ENCODE data around the gene UGT1A10. TPM values are rescaled to one million over a fixed set of nuclear protein-coding genes. Genes with fewer than 3 reads are reported as not detected.

The UGT1A10 gene
- total RNA-seq, 6 experiments from 2014 or later = not detected

DNA sequence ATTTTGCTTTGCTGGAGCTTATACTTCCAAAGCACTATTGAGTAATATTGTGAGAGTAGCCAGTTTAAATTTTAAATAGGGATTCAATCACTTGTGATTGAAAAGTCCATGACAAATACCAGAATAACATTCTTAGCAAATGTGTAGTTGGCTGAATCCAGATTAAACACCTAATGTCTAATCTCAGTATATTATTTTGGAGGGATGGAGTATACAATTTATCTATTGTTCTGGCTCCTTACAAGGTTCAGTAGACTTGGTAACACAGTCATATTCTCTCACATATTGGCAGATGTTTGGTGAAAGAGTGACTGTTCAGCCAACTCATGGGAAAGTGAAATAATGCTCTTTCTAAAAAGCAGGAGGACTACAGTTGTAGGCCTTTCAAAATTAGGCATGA lies 37.6 kb downstream of the UGT1A10 start:
- DNase-seq = no peak
- peaks cover under 1% of the 10 kb centered on the region; the same call in 1 of the 2 replicates for H3K9me3 Mint-ChIP-seq
- no peaks in the 10 kb centered on the region for H3K4me1 Mint-ChIP-seq (ENCODE audit: low read depth)
- H3K27ac Mint-ChIP-seq = no peak overlapping the region
- H3K27me3 Mint-ChIP-seq (ENCODE audit: insufficient read depth) = no peaks in the 10 kb centered on the region
- TF ChIP-seq, protein P1, sequence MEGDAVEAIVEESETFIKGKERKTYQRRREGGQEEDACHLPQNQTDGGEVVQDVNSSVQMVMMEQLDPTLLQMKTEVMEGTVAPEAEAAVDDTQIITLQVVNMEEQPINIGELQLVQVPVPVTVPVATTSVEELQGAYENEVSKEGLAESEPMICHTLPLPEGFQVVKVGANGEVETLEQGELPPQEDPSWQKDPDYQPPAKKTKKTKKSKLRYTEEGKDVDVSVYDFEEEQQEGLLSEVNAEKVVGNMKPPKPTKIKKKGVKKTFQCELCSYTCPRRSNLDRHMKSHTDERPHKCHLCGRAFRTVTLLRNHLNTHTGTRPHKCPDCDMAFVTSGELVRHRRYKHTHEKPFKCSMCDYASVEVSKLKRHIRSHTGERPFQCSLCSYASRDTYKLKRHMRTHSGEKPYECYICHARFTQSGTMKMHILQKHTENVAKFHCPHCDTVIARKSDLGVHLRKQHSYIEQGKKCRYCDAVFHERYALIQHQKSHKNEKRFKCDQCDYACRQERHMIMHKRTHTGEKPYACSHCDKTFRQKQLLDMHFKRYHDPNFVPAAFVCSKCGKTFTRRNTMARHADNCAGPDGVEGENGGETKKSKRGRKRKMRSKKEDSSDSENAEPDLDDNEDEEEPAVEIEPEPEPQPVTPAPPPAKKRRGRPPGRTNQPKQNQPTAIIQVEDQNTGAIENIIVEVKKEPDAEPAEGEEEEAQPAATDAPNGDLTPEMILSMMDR (IDR thresholded peaks at IDR 0.05) = no peak
- no peaks in the 10 kb centered on the region for H3K36me3 Mint-ChIP-seq (ENCODE audit: low read depth)
- H3K4me3 Mint-ChIP-seq = no peak overlapping the region

DNA sequence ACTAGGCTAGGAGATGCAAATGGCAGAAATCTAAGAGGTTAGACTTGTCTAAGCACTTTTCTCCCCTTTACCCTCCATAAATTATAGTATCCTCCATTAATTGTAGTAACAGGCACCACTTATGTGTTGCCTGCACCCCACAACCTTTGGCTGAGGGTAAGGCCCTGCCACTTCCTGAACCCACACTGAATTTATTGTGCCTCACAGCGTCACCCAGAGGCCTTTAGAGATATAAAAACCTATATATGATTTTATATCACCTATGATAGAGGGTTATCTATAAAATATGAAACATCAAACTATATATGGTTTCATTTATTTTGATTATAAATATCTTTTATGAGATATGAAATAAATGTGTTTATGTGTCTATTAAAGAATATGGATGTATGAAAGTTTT lies 38.1 kb downstream of the UGT1A10 start:
- no peak overlapping the region for H3K4me3 Mint-ChIP-seq
- no peaks in the 10 kb centered on the region for H3K27me3 Mint-ChIP-seq (ENCODE audit: insufficient read depth)
- H3K4me1 Mint-ChIP-seq (ENCODE audit: low read depth) = no peaks in the 10 kb centered on the region
- TF ChIP-seq, protein P1 (IDR thresholded peaks at IDR 0.05) = no peak
- no peak for DNase-seq
- H3K9me3 Mint-ChIP-seq = no peaks in the 10 kb centered on the region; the same call in 1 of the 2 replicates
- H3K36me3 Mint-ChIP-seq (ENCODE audit: low read depth) = no peaks in the 10 kb centered on the region
- no peak overlapping the region for H3K27ac Mint-ChIP-seq

DNA sequence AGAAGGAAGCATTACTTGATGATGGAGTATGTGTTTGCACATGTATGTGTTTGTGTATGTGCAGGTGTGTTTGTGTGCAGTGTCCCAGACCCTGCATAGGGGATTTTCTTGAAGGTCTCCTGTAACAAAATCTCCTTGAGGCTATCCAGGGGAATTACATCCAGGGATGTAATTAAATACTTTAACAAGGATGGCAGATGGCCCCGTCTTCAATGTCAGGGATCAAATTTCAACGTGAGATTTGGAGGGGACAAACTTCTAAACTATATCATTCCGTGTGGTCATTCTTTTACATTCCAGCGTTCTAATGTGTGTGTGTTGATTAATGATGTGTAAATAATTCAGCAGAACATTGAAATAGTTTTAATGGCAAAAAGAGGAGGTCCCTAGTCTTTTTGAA lies 38.7 kb downstream of the UGT1A10 start:
- Mint-ChIP-seq H3K9me3 (peaks cover 4% of the 10 kb centered on the region; the same call in 1 of the 2 replicates), H3K4me1 (ENCODE audit: low read depth) (no peaks in the 10 kb centered on the region), H3K36me3 (ENCODE audit: low read depth) (no peaks in the 10 kb centered on the region), H3K27me3 (ENCODE audit: insufficient read depth) (no peaks in the 10 kb centered on the region), H3K27ac (no peak overlapping the region), H3K4me3 (no peak overlapping the region)
- TF ChIP-seq, protein P1 (IDR thresholded peaks at IDR 0.05) = no peak; the same call in none of the 2 replicates
- DNase-seq = no peak

DNA sequence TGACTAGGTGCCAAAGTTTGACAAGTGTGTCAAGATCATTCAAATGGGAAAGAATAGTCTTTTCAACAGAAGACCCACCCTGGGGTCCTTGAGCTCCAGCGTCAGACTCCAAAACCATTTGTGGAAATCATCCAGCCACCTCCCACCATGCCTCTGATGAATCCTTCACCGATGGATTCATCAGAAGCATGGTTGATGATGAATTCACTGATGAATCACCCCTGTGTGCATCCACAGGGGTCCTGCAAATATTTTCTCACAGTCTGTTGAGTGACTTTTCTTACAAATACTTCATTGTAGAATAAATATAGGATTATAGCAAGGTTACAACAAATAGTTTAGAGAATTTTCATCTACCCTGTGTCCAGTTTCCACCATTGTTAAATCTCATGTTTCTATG lies 39.8 kb downstream of the UGT1A10 start:
- DNase-seq = no peak
- H3K4me1 Mint-ChIP-seq (ENCODE audit: low read depth) = no peaks in the 10 kb centered on the region
- H3K36me3 Mint-ChIP-seq (ENCODE audit: low read depth) = no peaks in the 10 kb centered on the region
- H3K9me3 Mint-ChIP-seq = peaks cover 10% of the 10 kb centered on the region; the same call in 1 of the 2 replicates
- TF ChIP-seq, protein P1 (IDR thresholded peaks at IDR 0.05) = no peak
- H3K27me3 Mint-ChIP-seq (ENCODE audit: insufficient read depth) = no peaks in the 10 kb centered on the region
- H3K4me3 Mint-ChIP-seq = no peak overlapping the region
- H3K27ac Mint-ChIP-seq = no peak overlapping the region

DNA sequence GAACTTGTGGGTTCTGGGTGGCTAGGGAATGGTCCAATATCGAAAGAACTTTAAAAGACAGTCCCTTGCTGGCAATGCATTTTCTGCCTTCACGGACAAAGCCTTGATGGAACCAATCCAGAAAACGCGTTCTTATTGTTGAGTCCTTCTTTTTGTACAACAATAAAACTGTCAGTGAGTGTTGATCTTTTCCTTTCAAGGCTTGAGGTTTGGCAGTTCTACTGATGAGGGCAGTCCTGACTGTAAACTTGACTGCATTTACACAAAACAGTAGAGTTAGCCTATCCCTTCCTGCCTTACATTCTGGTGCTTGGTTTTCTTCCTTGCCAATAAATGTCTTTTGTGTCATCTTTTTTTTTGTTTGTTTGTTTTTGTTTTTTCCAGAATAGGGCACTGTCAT lies 42.9 kb downstream of the UGT1A10 start:
- no peak overlapping the region for H3K27ac Mint-ChIP-seq
- no peak for DNase-seq
- peaks cover 10% of the 10 kb centered on the region; the same call in 1 of the 2 replicates for H3K9me3 Mint-ChIP-seq
- TF ChIP-seq, protein P1 (IDR thresholded peaks at IDR 0.05) = no peak
- no peaks in the 10 kb centered on the region for H3K4me1 Mint-ChIP-seq (ENCODE audit: low read depth)
- peaks cover 2% of the 10 kb centered on the region; the same call in 1 of the 2 replicates for H3K27me3 Mint-ChIP-seq (ENCODE audit: insufficient read depth)
- H3K36me3 Mint-ChIP-seq (ENCODE audit: low read depth) = no peaks in the 10 kb centered on the region
- H3K4me3 Mint-ChIP-seq = no peak overlapping the region

All from HFFc6 (cell line).